LNCaP clone FGC (cell line): Measurements from ENCODE around the gene ANGPTL4.
"Not testable (repeated sequence)": the region's sequence is repeated elsewhere in the genome, so short reads cannot be mapped to it uniquely, and the experiment has no call there.

Source experiments
- DNase-seq: peaks from one replicate; pipeline ENCODE4 v3.0.0-alpha.2; 2011; ENCODE audit warnings: low read depth
- H3K4me3 ChIP-seq: 2 replicates; pipeline ENCODE4 v1.5.1; 2011; ENCODE audit warnings: mild to moderate bottlenecking, low read depth, low read length, control low read depth
- TF ChIP-seq, protein P1 (sequence below): IDR thresholded peaks from 2 replicates; pipeline ENCODE4 v1.5.1; 2012; ENCODE audit warnings: mild to moderate bottlenecking; ENCODE audit not compliant: control insufficient read depth, insufficient read depth; ENCODE audit errors: extremely low read depth

Gene ANGPTL4, protein sequence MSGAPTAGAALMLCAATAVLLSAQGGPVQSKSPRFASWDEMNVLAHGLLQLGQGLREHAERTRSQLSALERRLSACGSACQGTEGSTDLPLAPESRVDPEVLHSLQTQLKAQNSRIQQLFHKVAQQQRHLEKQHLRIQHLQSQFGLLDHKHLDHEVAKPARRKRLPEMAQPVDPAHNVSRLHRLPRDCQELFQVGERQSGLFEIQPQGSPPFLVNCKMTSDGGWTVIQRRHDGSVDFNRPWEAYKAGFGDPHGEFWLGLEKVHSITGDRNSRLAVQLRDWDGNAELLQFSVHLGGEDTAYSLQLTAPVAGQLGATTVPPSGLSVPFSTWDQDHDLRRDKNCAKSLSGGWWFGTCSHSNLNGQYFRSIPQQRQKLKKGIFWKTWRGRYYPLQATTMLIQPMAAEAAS

DNA sequence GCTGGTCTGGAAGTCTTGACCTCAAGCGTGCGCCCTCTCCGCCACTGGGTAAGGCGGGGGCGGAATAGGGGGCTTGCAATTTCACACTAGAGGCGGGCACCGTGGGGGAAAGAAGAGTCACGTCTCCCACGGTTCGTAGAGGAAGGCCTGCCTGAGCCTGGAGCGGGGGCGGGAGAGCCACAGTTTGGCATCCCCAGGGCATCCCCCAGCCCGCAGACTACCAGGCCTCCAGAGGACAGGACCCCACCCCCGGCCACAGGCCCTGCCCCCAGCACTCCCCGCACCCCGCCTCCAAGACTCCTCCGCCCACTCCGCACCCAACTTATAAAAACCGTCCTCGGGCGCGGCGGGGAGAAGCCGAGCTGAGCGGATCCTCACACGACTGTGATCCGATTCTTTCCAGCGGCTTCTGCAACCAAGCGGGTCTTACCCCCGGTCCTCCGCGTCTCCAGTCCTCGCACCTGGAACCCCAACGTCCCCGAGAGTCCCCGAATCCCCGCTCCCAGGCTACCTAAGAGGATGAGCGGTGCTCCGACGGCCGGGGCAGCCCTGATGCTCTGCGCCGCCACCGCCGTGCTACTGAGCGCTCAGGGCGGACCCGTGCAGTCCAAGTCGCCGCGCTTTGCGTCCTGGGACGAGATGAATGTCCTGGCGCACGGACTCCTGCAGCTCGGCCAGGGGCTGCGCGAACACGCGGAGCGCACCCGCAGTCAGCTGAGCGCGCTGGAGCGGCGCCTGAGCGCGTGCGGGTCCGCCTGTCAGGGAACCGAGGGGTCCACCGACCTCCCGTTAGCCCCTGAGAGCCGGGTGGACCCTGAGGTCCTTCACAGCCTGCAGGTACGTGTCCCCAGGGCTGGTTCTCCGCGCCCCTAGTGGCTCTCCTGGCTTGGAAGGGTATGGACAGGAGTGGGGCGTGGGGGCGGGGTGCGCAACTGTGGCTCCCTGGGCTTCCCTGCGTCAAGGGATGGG is at the start of gene ANGPTL4:
Gene ANGPTL4, plus strand, starts transcription at position 353 of the 969 bp plus-strand sequence. Its CDS starts 167 bp downstream, at position 520.
- H3K4me3 ChIP-seq: no peak within 1 kb of the TSS; the same call in 1 of the 2 replicates
- DNase-seq: no peak
- TF ChIP-seq, protein P1, sequence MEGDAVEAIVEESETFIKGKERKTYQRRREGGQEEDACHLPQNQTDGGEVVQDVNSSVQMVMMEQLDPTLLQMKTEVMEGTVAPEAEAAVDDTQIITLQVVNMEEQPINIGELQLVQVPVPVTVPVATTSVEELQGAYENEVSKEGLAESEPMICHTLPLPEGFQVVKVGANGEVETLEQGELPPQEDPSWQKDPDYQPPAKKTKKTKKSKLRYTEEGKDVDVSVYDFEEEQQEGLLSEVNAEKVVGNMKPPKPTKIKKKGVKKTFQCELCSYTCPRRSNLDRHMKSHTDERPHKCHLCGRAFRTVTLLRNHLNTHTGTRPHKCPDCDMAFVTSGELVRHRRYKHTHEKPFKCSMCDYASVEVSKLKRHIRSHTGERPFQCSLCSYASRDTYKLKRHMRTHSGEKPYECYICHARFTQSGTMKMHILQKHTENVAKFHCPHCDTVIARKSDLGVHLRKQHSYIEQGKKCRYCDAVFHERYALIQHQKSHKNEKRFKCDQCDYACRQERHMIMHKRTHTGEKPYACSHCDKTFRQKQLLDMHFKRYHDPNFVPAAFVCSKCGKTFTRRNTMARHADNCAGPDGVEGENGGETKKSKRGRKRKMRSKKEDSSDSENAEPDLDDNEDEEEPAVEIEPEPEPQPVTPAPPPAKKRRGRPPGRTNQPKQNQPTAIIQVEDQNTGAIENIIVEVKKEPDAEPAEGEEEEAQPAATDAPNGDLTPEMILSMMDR: no peak

DNA sequence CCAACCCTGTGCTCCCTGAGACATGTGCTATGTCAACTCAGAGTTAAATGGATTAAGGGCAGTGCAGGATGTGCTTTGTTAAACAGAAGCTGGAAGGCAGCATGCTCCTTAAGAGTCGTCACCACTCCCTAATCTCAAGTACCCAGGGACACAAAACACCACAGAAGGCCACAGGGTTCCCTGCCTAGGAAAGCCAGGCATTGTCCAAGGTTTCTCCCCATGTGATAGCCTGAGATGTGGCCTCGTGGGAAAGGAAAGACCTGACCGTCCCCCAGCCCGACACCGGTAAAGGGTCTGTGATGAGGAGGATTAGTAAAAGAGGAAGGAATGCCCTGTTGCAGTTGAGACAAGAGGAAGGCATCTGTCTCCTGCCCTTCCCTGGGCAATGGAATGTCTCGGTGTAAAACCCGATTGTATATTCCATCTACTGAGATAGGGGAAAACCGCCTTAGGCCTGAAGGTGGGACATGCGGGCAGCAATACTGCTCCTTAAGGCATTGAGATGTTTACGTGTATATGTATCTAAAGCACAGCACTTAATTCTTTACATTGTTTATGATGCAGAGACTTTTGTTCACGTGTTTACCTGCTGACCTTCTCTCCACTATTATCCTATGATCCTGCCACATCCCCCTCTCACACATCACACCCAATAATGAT is 48.8 kb upstream of the ANGPTL4 start:
- DNase-seq, H3K4me3 ChIP-seq: not testable (repeated sequence)

DNA sequence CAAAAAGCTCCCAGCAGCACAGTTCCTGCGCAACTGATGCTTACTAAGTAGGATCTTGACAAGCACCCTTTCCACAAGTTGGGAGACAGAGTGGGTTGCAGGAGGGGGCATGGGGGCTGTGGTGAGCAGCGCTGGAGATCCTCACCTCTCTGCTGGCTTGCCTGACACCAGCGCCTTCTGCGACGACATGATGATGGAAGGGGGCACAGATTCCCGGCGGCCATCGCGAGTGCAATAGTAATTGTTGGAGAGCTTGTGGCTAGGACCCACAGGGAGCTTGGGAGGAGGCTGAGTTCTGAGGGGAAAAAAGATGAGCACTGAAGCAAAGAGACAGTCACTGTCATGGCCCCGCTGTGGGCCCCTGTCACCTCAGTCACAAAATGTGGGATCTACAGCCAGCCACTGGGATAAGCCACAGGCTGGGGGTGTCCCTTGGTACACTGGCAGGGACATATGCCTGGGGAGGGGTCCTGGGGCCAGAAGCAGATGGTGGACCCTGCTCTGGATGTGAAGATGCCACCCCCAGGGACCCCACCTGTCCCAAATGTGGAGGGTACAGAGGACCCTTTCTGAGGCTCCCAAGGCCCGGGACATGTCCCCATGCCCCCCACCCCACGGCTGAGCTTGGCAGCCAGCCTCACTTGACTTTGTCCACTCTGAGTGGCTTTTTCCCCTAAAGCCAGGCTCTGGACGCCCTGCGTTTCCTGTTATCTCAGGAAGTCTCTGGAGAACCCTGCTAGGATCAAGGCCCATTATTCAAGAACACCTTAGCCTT is 47.4 kb upstream of the ANGPTL4 start:
- no peak for DNase-seq
- no peak overlapping the region for H3K4me3 ChIP-seq
- TF ChIP-seq, protein P1: no peak

DNA sequence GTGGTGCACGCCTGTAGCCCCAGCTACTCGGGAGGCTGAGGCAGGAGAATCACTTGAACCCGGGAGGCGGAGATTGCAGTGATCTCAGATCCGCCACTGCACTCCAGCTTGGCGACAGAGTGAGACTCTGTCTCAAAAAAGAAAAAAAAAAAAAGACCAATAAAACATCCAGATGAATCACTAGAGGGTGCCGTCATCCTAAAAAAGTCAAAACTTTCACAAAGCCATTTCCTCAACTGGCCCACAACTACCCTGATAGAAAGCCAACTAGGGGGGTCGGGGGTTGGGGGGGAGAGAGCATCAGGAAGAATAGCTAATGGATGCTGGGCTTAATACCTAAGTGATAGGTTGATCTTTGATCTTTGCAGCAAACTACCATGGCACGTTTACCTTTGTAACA is 45.1 kb upstream of the ANGPTL4 start:
- not testable (repeated sequence) for H3K4me3 ChIP-seq, DNase-seq

DNA sequence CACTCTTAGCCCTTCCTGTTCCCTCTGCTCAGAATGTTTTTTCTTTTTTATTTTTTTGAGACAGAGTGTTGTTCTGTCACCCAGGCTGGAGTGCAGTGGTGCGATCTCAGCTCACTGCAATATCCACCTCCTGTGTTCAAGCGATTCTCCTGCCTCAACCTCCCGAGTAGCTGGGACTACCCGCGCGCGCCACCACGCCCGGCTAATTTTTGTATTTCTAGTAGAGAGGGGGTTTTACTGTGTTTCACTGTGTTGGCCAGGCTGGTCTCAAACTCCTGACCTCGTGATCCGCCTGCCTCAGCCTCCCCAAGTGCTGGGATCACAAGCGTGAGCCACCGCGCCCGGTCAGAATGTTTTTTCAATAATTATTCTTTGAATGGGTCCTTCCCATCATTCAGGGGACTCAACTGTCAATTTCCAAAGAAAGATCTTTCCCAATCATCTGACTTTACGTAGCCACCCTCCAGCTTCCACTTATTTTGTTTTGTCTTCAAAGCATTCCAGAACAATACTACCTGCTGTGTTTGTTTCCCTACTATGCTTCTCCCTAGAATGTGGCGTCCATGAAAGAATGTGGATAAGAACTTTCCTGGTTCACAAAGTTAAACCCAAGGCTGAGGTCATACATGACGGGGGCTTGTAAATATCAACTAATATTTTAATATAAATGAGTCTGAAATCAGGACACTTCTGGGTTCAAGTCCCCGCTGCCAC is 44.0 kb upstream of the ANGPTL4 start:
- TF ChIP-seq, protein P1: no peak
- peak overlapping the region; percentile 94 for H3K4me3 ChIP-seq
- DNase-seq: no peak

DNA sequence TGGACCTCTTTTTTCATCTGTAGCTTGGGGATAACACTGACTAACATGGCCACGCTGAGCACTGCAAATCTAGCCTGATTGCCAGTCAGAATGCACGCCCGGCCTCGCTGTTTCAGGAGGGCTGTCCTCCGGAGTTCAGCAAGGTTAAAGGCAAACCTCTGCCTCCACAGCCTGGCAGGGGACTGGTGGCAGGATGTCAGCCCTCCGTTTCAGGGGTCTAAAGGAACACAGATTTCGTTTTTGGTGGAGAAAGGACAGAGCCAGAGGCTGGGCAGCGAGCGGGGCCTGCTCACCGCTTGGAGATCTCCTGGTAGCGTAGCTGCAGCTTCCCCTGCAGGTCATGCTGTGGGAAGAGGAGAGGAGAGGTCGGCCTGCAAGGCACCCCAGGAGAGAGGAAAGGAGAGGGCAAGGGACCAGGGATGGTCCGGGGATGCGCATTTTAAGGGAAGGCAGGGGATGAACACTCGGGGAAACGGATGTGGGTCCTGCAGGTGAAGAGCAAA is 43.3 kb upstream of the ANGPTL4 start:
- DNase-seq: no peak
- H3K4me3 ChIP-seq: peak overlapping the region; percentile 94
- TF ChIP-seq, protein P1: no peak
